K562 (cell line): Measurements from ENCODE around the gene B3GLCT. TPM values are rescaled to one million over a fixed set of nuclear protein-coding genes. Genes with fewer than 3 reads are reported as not detected.
A peak's percentile ranks its signal among the peaks of the same experiment; 100 is the strongest.

Experiments used
- ATAC-seq: fragments of 200-7000 bp; cut with Tn5 transposase; 3 replicates; pipeline ENCODE4 v1.9.1; 2020; ENCODE audit warnings: moderate library complexity
- BruUV-seq: library from RNA; stranded (reverse); fragments of 400-500 nt; replicated peaks from 2 replicates; lab custom pipeline; 2021; lab: Mats Ljungman, UMichigan
- CTCF ChIA-PET: fragments of 300-600 bp; formaldehyde crosslinking; extraction: SDS; loops from one replicate; lab custom pipeline; 2021; ENCODE audit warnings: low intra/inter-chr PET ratio; lab: Yijun Ruan, JAX
- POLR2A ChIA-PET: fragments of 300-600, 350-650 bp; sonication (Branson Sonifier 250); formaldehyde crosslinking; extraction: SDS; loops from one replicate; lab custom pipeline; 2021; ENCODE audit warnings: antibody characterized with exemption, inconsistent platforms; lab: Yijun Ruan, JAX
- DNase-seq, 4 experiments: peaks; one replicate each; pipeline versions ENCODE4 v3.0.0 to v3.0.0-alpha.2; 2011 to 2018; ENCODE audit warnings: low spot score in 3 of 4, mixed read lengths in 3 of 4; ENCODE audit errors: extremely low read depth in 1 of 4
- FAIRE-seq: peaks from 2 replicates; lab custom pipeline; 2011; peaks lifted over from hg19 to GRCh38; lab: Jason Lieb, UNC
- H2AFZ ChIP-seq: 2 replicates; pipeline ENCODE4 v1.6.0; 2011; ENCODE audit warnings: low read depth, low read length, control low read depth, inconsistent platforms
- H3K27ac ChIP-seq: fragments of 200-600 bp; 3 replicates; pipeline ENCODE4 v1.8.0; 2011; ENCODE audit warnings: low read depth, mild to moderate bottlenecking, control low read depth, inconsistent platforms, low read length, moderate library complexity, mixed read lengths; ENCODE audit errors: extremely low read depth
- H3K27me3 ChIP-seq, 2 experiments: fragments of 300-600 bp in 1 of 2; 2 replicates in 1 of 2; 3 replicates in 1 of 2; pipeline versions ENCODE4 v1.6.0 to v1.8.0; 2011; ENCODE audit warnings: inconsistent platforms in 2 of 2, low read length in 2 of 2, mild to moderate bottlenecking in 1 of 2, mixed read lengths in 1 of 2, moderate library complexity in 1 of 2; ENCODE audit not compliant: control insufficient read depth in 2 of 2, insufficient read depth in 2 of 2
- H3K36me3 ChIP-seq: fragments of 300-600 bp; 3 replicates; pipeline ENCODE4 v1.8.0; 2011; ENCODE audit warnings: mild to moderate bottlenecking, low read length, inconsistent platforms; ENCODE audit not compliant: control insufficient read depth, insufficient read depth
- H3K4me1 ChIP-seq, 2 experiments: fragments of 200-600 bp in 1 of 2; replicated peaks in 1 of 2; 2 replicates in 1 of 2; 3 replicates in 1 of 2; pipeline versions ENCODE4 v1.5.1 to v1.8.0; 2011; ENCODE audit warnings: inconsistent platforms in 2 of 2, low read length in 2 of 2, mild to moderate bottlenecking in 1 of 2, mixed read lengths in 1 of 2, moderate library complexity in 1 of 2; ENCODE audit not compliant: control insufficient read depth in 2 of 2, insufficient read depth in 2 of 2
- H3K4me2 ChIP-seq: 2 replicates; pipeline ENCODE4 v1.6.1; 2011; ENCODE audit warnings: low read length, control low read depth, inconsistent platforms, mixed read lengths; ENCODE audit not compliant: insufficient read depth
- H3K4me3 ChIP-seq: fragments of 200-600 bp; sonication (generic), shearing (Covaris generic); 2 replicates; pipeline ENCODE4 v1.5.1; 2016; ENCODE audit warnings: control low read depth, inconsistent platforms
- H3K79me2 ChIP-seq: fragments of 200-600 bp; 3 replicates; pipeline ENCODE4 v1.8.0; 2011; ENCODE audit warnings: low read length, inconsistent platforms; ENCODE audit not compliant: control insufficient read depth, insufficient read depth
- H3K9ac ChIP-seq, 2 experiments: 2 replicates each; pipeline versions ENCODE4 v1.6.0 to v1.6.1; 2011; ENCODE audit warnings: low read depth in 2 of 2, low read length in 2 of 2, control low read depth in 1 of 2, inconsistent platforms in 1 of 2, mild to moderate bottlenecking in 1 of 2, mixed read lengths in 1 of 2; ENCODE audit not compliant: insufficient read depth in 1 of 2
- H3K9me1 ChIP-seq: one replicate; pipeline ENCODE4 v1.6.0; 2011; ENCODE audit warnings: inconsistent platforms, mild to moderate bottlenecking, low read length, moderate library complexity; ENCODE audit not compliant: control insufficient read depth, insufficient read depth
- H3K9me3 ChIP-seq: replicated peaks from 2 replicates; pipeline ENCODE4 v1.5.1; 2011; ENCODE audit warnings: low read depth, low read length, inconsistent platforms; ENCODE audit not compliant: control insufficient read depth, insufficient read depth
- H4K20me1 ChIP-seq: replicated peaks from 2 replicates; pipeline ENCODE4 v1.6.1; 2011; ENCODE audit warnings: low read length, inconsistent platforms, mixed read lengths; ENCODE audit not compliant: control insufficient read depth, insufficient read depth
- GABPA ChIP-seq: fragments of 200-800 bp; sonication (Bioruptor generic); conservative IDR thresholded peaks from 2 replicates; pipeline ENCODE4 v1.6.1; 2016; ENCODE audit warnings: low read depth, missing genetic modification characterization, missing compliant biosample characterization
- MEF2A ChIP-seq: IDR thresholded peaks from 2 replicates; pipeline ENCODE4 v1.6.1; 2011; ENCODE audit warnings: low read depth, mild to moderate bottlenecking, low read length, moderate library complexity; ENCODE audit not compliant: control insufficient read depth
- PHF8 ChIP-seq: fragments of 200-600 bp; sonication (generic); IDR thresholded peaks from 2 replicates; pipeline ENCODE4 v1.6.1; 2012; ENCODE audit warnings: mixed run types, mild to moderate bottlenecking, inconsistent platforms, low read length, moderate library complexity, borderline replicate concordance
- RB1 ChIP-seq: fragments of 450-650 bp; IDR thresholded peaks from 2 replicates; pipeline ENCODE4 v1.6.1; 2017; ENCODE audit warnings: low read depth, mild to moderate bottlenecking
- ZBTB9 ChIP-seq: fragments of 450-650 bp; formaldehyde crosslinking; IDR thresholded peaks from 2 replicates; pipeline ENCODE4 v1.4.0; 2020; ENCODE audit warnings: mild to moderate bottlenecking, moderate library complexity
- ZFX ChIP-seq: sonication (generic); formaldehyde crosslinking; IDR thresholded peaks from 2 replicates; pipeline ENCODE4 v1.8.0; 2022; ENCODE audit warnings: mild to moderate bottlenecking, missing genetic modification reagents, moderate library complexity
- ZNF263 ChIP-seq: sonication (generic); formaldehyde crosslinking; IDR thresholded peaks from 2 replicates; pipeline ENCODE4 v1.8.0; 2022; ENCODE audit warnings: mild to moderate bottlenecking, missing genetic modification reagents, borderline replicate concordance
- WGBS: fragments of 100-300 bp; shearing (Covaris generic); methylation state at CpG from one replicate; pipeline ENCODE4 v1.1.6; 2016; ENCODE audit warnings: low coverage, mixed read lengths; ENCODE audit not compliant: insufficient coverage; ENCODE audit errors: missing lambda C conversion rate; 5-methylcytosine and 5-hydroxymethylcytosine counted together
- in situ Hi-C: fragments of 300-500 bp; cut with MboI; formaldehyde crosslinking; loops from 4 replicates; pipeline ENCODE4 v1.15.0; 2018; ENCODE audit warnings: inconsistent platforms, mixed read lengths
- intact Hi-C: fragments of 100-400 bp; cut with micrococcal nuclease; formaldehyde crosslinking; loops from 2 replicates; pipeline ENCODE4 v1.14.2; 2022
- polyA plus RNA-seq, 8 experiments: library from polyadenylated mRNA; depleted of rRNA in 4 of 8; stranded (reverse) in 5 of 8; unstranded in 3 of 8; fragments of >200 nt; fragmentation: Nextera tagmentation in 2 of 8; fragmentation: Illumina TruSeq in 1 of 8; extraction: Ambion mirVana in 2 of 8; extraction: Trizol in 1 of 8; gene quantifications; 2 replicates each; pipeline versions ENCODE4 v1.2.1 to v1.2.3, GENCODE V29; 2011 to 2014; ENCODE audit warnings: inconsistent platforms in 1 of 8, missing spikeins in 1 of 8
- total RNA-seq, 7 experiments: library from RNA; depleted of rRNA in 6 of 7; stranded (reverse); fragments of >200 nt in 6 of 7; fragmentation: Illumina TruSeq in 2 of 7; extraction: Trizol in 2 of 7; gene quantifications; 2 replicates each; pipeline versions ENCODE4 v1.2.1 to v1.2.3, GENCODE V29; 2011 to 2021; ENCODE audit warnings: low replicate concordance in 1 of 7

Gene B3GLCT
- total and polyA plus RNA-seq, 9 of the 15 experiments (the other 6 are each of a cell fraction or from before 2014, with no cell fraction given): 1.1 to 5.1 (median 2.9) TPM

DNA sequence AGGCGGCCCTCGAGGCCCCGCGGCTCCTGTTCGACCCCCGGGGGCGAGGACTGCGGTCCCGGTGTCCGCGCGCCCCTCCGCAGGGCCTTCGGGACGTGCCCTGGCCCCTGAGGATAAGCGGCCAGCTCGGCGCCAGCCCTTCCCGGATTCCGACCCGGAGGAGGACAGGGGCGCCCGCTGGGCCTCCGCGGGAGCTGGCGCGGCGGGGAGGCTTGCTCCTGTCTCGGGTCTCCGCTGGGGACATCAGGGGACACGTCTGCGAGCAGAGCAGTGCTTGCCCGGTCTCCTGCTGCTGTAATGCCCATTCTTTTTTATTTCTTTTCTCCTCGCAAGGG, 829 bp downstream of the B3GLCT start (continued):
- TF ChIP-seq PHF8 (peak; percentile 43; the same call in 1 of the 2 replicates), RB1 (0 out of 2 replicates have a peak, but pooled peaks have one; percentile 4), ZFX (CRISPR knock-in tag) (peak; percentile 79), ZBTB9 (CRISPR knock-in tag) (no peak), GABPA (tag) (0 out of 2 replicates have a peak, but pooled peaks have one; percentile 8)

GRCh38 chr13:31201341-31202031, 1.7 kb downstream of the B3GLCT start:
- Histone ChIP-seq H3K9ac (peak overlapping the region in 1 of 2 experiments; percentile 63; a peak in 1 of 4 replicates), H3K79me2 (peaks cover 5% of the 10 kb centered on the region; the same call in 2 of the 3 replicates), H2AFZ (no peak overlapping the region), H3K9me3 (0 out of 2 replicates have a peak, but pooled peaks cover 2% of the 10 kb centered on the region), H3K9me1 (no peaks in the 10 kb centered on the region), H3K4me1 (peaks cover 13 to 15% of the 10 kb centered on the region in 2 experiments; a peak in 4 of 5 replicates), H3K27ac (no peak overlapping the region), H3K4me2 (peak overlapping the region; percentile 72; the same call in 1 of the 2 replicates), H4K20me1 (no peaks in the 10 kb centered on the region), H3K27me3 (no peaks in the 10 kb centered on the region), H3K4me3 (peak overlapping the region; percentile 63; the same call in 1 of the 2 replicates), H3K36me3 (no peaks in the 10 kb centered on the region)
- no TSS peak for BruUV-seq
- in situ Hi-C loops (no loop called here), intact Hi-C loops (loop anchor here (5.0 kb wide), 1 partner anchor 39 kb away; the partner anchor contains the start of gene HSPH1)
- CTCF ChIA-PET: no interaction called here
- POLR2A ChIA-PET: no interaction called here
- DNase-seq (no peak), ATAC-seq (no peak), FAIRE-seq (no peak)
- 58% methylated on average over 6 of the region's 7 CpGs for WGBS
- no peak for TF ChIP-seq ZNF263 (CRISPR knock-in tag)
- TF ChIP-seq MEF2A: 0 out of 2 replicates have a peak, but pooled peaks have one; percentile 42
